Smooth muscle cell (in vitro differentiated cells): ENCODE results near the gene IL15. TPM values are rescaled to one million over a fixed set of nuclear protein-coding genes. Genes with fewer than 3 reads are reported as not detected.

Source experiments
- DNase-seq: peaks from one replicate; lab custom pipeline; 2025; ENCODE audit not compliant: unreplicated experiment; lab: John Stamatoyannopoulos, UW
- H2AFZ ChIP-seq: fragments of 200-600 bp; sonication (generic); 2 replicates; pipeline ENCODE4 v1.6.0; 2016; ENCODE audit warnings: antibody characterized with exemption, low read depth, mild to moderate bottlenecking
- H3F3A ChIP-seq: fragments of 200-600 bp; sonication (generic); 2 replicates; pipeline ENCODE4 v1.6.0; 2017; ENCODE audit warnings: antibody characterized with exemption, low read depth
- H3K27ac ChIP-seq: fragments of 200-600 bp; sonication (generic); 2 replicates; pipeline ENCODE4 v1.5.1; 2016; ENCODE audit warnings: low read depth, mild to moderate bottlenecking
- H3K27me3 ChIP-seq: fragments of 200-600 bp; sonication (generic); 2 replicates; pipeline ENCODE4 v1.6.1; 2016; ENCODE audit warnings: low read depth, mild to moderate bottlenecking
- H3K36me3 ChIP-seq: fragments of 200-600 bp; sonication (generic); 2 replicates; pipeline ENCODE4 v1.5.1; 2016; ENCODE audit warnings: low read depth
- H3K4me1 ChIP-seq: fragments of 200-600 bp; sonication (generic); 2 replicates; pipeline ENCODE4 v1.5.1; 2016; ENCODE audit warnings: low read depth
- H3K4me2 ChIP-seq: fragments of 200-600 bp; sonication (generic); 2 replicates; pipeline ENCODE4 v1.6.0; 2016; ENCODE audit warnings: mild to moderate bottlenecking
- H3K4me3 ChIP-seq: fragments of 200-600 bp; sonication (generic); 2 replicates; pipeline ENCODE4 v1.5.1; 2016; ENCODE audit warnings: mild to moderate bottlenecking
- H3K79me2 ChIP-seq: fragments of 200-600 bp; sonication (generic); 2 replicates; pipeline ENCODE4 v1.6.0; 2016; ENCODE audit warnings: low read depth, mild to moderate bottlenecking
- H3K9ac ChIP-seq: fragments of 200-600 bp; sonication (generic); 2 replicates; pipeline ENCODE4 v1.6.0; 2016; ENCODE audit warnings: low read depth
- H3K9me3 ChIP-seq: fragments of 200-600 bp; sonication (generic); replicated peaks from 2 replicates; pipeline ENCODE4 v1.5.1; 2016; ENCODE audit warnings: low read depth
- H4K20me1 ChIP-seq: fragments of 200-600 bp; sonication (generic); 2 replicates; pipeline ENCODE4 v1.6.0; 2016; ENCODE audit warnings: low read depth
- CTCF ChIP-seq: fragments of 200-600 bp; sonication (generic); IDR thresholded peaks from 2 replicates; pipeline ENCODE4 v1.5.1; 2017; ENCODE audit warnings: borderline replicate concordance, mild to moderate bottlenecking, antibody characterized with exemption; ENCODE audit not compliant: insufficient read depth, poor library complexity, severe bottlenecking
- WGBS: methylation state at CpG from one replicate; pipeline ENCODE4 v1.1.7; 2016; ENCODE audit warnings: low lambda C conversion rate; 5-methylcytosine and 5-hydroxymethylcytosine counted together
- polyA plus RNA-seq: library from polyadenylated mRNA; unstranded; fragments of >200 nt; fragmentation: Nextera tagmentation; extraction: Ambion mirVana; gene quantifications from 2 replicates; pipeline ENCODE4 v1.2.1, GENCODE V29; 2016
- total RNA-seq: library from RNA; depleted of rRNA; stranded (reverse); fragments of >200 nt; gene quantifications from 2 replicates; pipeline ENCODE4 v1.2.3, GENCODE V29; 2014

IL15 gene
- total and polyA plus RNA-seq, 2 experiments from 2014 or later = 0.73 to 2.2 TPM

- no peak for TF ChIP-seq CTCF
- Histone ChIP-seq H3K79me2 (no peaks in the 10 kb centered on the region), H2AFZ (no peak overlapping the region), H3K4me2 (no peak overlapping the region), H3K9me3 (no peaks in the 10 kb centered on the region), H3K27me3 (no peaks in the 10 kb centered on the region), H3K4me3 (no peak overlapping the region), H3K9ac (no peak overlapping the region), H3K4me1 (no peaks in the 10 kb centered on the region), H3K27ac (no peak overlapping the region), H3F3A (no peaks in the 10 kb centered on the region), H3K36me3 (no peaks in the 10 kb centered on the region), H4K20me1 (no peaks in the 10 kb centered on the region)
- 31% methylated on average over 2 of the region's 2 CpGs for WGBS
- DNase-seq = no peak
Measured at GRCh38 chr4:141757287-141757686, 120.9 kb downstream of the IL15 start.

- Histone ChIP-seq H3K4me3 (no peak overlapping the region), H3K4me2 (no peak overlapping the region), H3K27me3 (no peaks in the 10 kb centered on the region), H3K4me1 (no peaks in the 10 kb centered on the region), H3F3A (no peaks in the 10 kb centered on the region), H3K27ac (no peak overlapping the region), H3K36me3 (no peaks in the 10 kb centered on the region), H3K9ac (no peak overlapping the region), H3K79me2 (no peaks in the 10 kb centered on the region), H3K9me3 (no peaks in the 10 kb centered on the region), H2AFZ (no peak overlapping the region), H4K20me1 (no peaks in the 10 kb centered on the region)
- no peak for TF ChIP-seq CTCF
- WGBS = 41% methylated on average over 1 of the region's 1 CpG
- DNase-seq = no peak
Measured at GRCh38 chr4:141759796-141760425, 123.5 kb downstream of the IL15 start.

GRCh38 chr4:141761926-141762325 lies 125.5 kb downstream of the IL15 start:
- Histone ChIP-seq H3K79me2 (no peaks in the 10 kb centered on the region), H3K9me3 (no peaks in the 10 kb centered on the region), H3F3A (no peaks in the 10 kb centered on the region), H3K4me1 (no peaks in the 10 kb centered on the region), H3K27me3 (no peaks in the 10 kb centered on the region), H3K4me3 (no peak overlapping the region), H2AFZ (no peak overlapping the region), H3K36me3 (no peaks in the 10 kb centered on the region), H4K20me1 (no peaks in the 10 kb centered on the region), H3K4me2 (no peak overlapping the region), H3K9ac (no peak overlapping the region), H3K27ac (no peak overlapping the region)
- DNase-seq = no peak
- no peak for TF ChIP-seq CTCF
- WGBS = 91% methylated on average over 2 of the region's 2 CpGs

GRCh38 chr4:141763374-141763773 lies 127.0 kb downstream of the IL15 start:
- H3K4me1 ChIP-seq = no peaks in the 10 kb centered on the region
- H3K4me2 ChIP-seq = no peak overlapping the region
- TF ChIP-seq CTCF = no peak
- no peak overlapping the region for H3K4me3 ChIP-seq
- WGBS = 87% methylated on average over 2 of the region's 2 CpGs
- no peaks in the 10 kb centered on the region for H3K9me3 ChIP-seq
- no peak overlapping the region for H3K9ac ChIP-seq
- no peaks in the 10 kb centered on the region for H3K79me2 ChIP-seq
- H3K27me3 ChIP-seq = no peaks in the 10 kb centered on the region
- no peaks in the 10 kb centered on the region for H3F3A ChIP-seq
- no peaks in the 10 kb centered on the region for H3K36me3 ChIP-seq
- H2AFZ ChIP-seq = no peak overlapping the region
- no peak overlapping the region for H3K27ac ChIP-seq
- no peaks in the 10 kb centered on the region for H4K20me1 ChIP-seq
- no peak for DNase-seq
